ENCODE measurements around the gene MRPL4.
A peak's percentile ranks its signal among the peaks of the same experiment; 100 is the strongest.

Gene MRPL4

GRCh38 chr19:10259162-10259905, 7.3 kb downstream of the MRPL4 start:
- Histone ChIP-seq H3K27ac (ENCODE audit: low read depth in 2 of 2, low read length in 2 of 2) (no peak overlapping the region), H3K36me3 (ENCODE audit: control insufficient read depth in 2 of 2, insufficient read depth in 2 of 2, low read length in 2 of 2) (peaks cover 22 to 34% of the 10 kb centered on the region in 2 donors), H3K9ac (ENCODE audit: low read depth in 1 of 2, low read length in 2 of 2) (no peak overlapping the region)

DNA sequence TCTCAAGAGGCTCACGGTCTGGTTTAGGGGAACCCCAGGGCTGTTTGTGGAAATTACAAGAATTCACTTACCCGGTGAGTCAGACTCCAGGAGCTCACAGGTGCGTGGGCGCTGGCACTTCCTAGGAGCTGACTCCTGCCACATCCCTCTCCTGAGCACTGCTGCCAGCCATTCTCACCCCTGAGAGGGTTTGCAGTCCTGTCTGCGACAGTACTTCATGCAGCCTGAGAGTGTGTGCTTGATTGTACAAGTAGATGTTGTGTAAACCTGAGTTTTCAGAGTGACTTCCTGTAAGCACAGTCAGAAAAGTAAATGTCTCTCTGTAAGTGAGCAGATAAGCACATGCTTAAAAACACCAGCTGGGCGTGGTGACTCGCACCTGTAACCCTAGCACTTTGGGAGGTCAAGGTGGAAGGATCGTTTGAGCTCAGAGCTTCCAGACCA, 8.1 kb downstream of the MRPL4 start:
- Histone ChIP-seq H3K36me3 (ENCODE audit: control insufficient read depth in 2 of 2, insufficient read depth in 2 of 2, low read length in 2 of 2) (peaks cover 19 to 27% of the 10 kb centered on the region in 2 donors), H3K9ac (ENCODE audit: low read depth in 1 of 2, low read length in 2 of 2) (no peak overlapping the region), H3K27ac (ENCODE audit: low read depth in 2 of 2, low read length in 2 of 2) (no peak overlapping the region), H3K4me3 (ENCODE audit: low read length in 2 of 2) (no peak overlapping the region), H3K27me3 (ENCODE audit: control insufficient read depth in 2 of 2, insufficient read depth in 2 of 2, low read length in 2 of 2) (no peaks in the 10 kb centered on the region), H3K4me1 (ENCODE audit: control insufficient read depth in 2 of 2, insufficient read depth in 2 of 2, low read length in 2 of 2) (peaks cover 8 to 14% of the 10 kb centered on the region in 2 donors), H3K9me3 (ENCODE audit: control insufficient read depth in 2 of 2, low read length in 2 of 2) (no peaks in the 10 kb centered on the region)

More at GRCh38 chr19:10259162-10259905, 7.3 kb downstream of the MRPL4 start:
- Histone ChIP-seq H3K4me3 (ENCODE audit: low read length in 2 of 2) (no peak overlapping the region), H3K4me1 (ENCODE audit: control insufficient read depth in 2 of 2, insufficient read depth in 2 of 2, low read length in 2 of 2) (peaks cover 8 to 14% of the 10 kb centered on the region in 2 donors), H3K9me3 (ENCODE audit: control insufficient read depth in 2 of 2, low read length in 2 of 2) (no peaks in the 10 kb centered on the region), H3K27me3 (ENCODE audit: control insufficient read depth in 2 of 2, insufficient read depth in 2 of 2, low read length in 2 of 2) (no peaks in the 10 kb centered on the region)

GRCh38 chr19:10262771-10263170, 10.8 kb downstream of the MRPL4 start:
- Histone ChIP-seq H3K4me1 (ENCODE audit: control insufficient read depth in 2 of 2, insufficient read depth in 2 of 2, low read length in 2 of 2) (peaks cover 8 to 14% of the 10 kb centered on the region in 2 donors), H3K27me3 (ENCODE audit: control insufficient read depth in 2 of 2, insufficient read depth in 2 of 2, low read length in 2 of 2) (no peaks in the 10 kb centered on the region), H3K9ac (ENCODE audit: low read depth in 1 of 2, low read length in 2 of 2) (no peak overlapping the region), H3K27ac (ENCODE audit: low read depth in 2 of 2, low read length in 2 of 2) (no peak overlapping the region), H3K4me3 (ENCODE audit: low read length in 2 of 2) (no peak overlapping the region), H3K9me3 (ENCODE audit: control insufficient read depth in 2 of 2, low read length in 2 of 2) (no peaks in the 10 kb centered on the region), H3K36me3 (ENCODE audit: control insufficient read depth in 2 of 2, insufficient read depth in 2 of 2, low read length in 2 of 2) (peaks cover 6 to 8% of the 10 kb centered on the region in 2 donors)

- H3K4me1 ChIP-seq (ENCODE audit: control insufficient read depth in 2 of 2, insufficient read depth in 2 of 2, low read length in 2 of 2): peaks cover 14 to 19% of the 10 kb centered on the region in 2 donors
- H3K9me3 ChIP-seq (ENCODE audit: control insufficient read depth in 2 of 2, low read length in 2 of 2): no peaks in the 10 kb centered on the region
- H3K4me3 ChIP-seq (ENCODE audit: low read length in 2 of 2): no peak overlapping the region
- H3K27me3 ChIP-seq (ENCODE audit: control insufficient read depth in 2 of 2, insufficient read depth in 2 of 2, low read length in 2 of 2): peaks cover 4 to 9% of the 10 kb centered on the region in 2 donors
- H3K36me3 ChIP-seq (ENCODE audit: control insufficient read depth in 2 of 2, insufficient read depth in 2 of 2, low read length in 2 of 2): no peaks in the 10 kb centered on the region
- H3K9ac ChIP-seq (ENCODE audit: low read depth in 1 of 2, low read length in 2 of 2): no peak overlapping the region
- no peak overlapping the region for H3K27ac ChIP-seq (ENCODE audit: low read depth in 2 of 2, low read length in 2 of 2)
Observed at GRCh38 chr19:10266706-10267105, 14.7 kb downstream of the MRPL4 start.

- Histone ChIP-seq H3K27me3 (ENCODE audit: control insufficient read depth in 2 of 2, insufficient read depth in 2 of 2, low read length in 2 of 2) (peaks cover 5 to 11% of the 10 kb centered on the region in 2 donors), H3K4me1 (ENCODE audit: control insufficient read depth in 2 of 2, insufficient read depth in 2 of 2, low read length in 2 of 2) (peaks cover 14 to 19% of the 10 kb centered on the region in 2 donors), H3K4me3 (ENCODE audit: low read length in 2 of 2) (no peak overlapping the region), H3K9me3 (ENCODE audit: control insufficient read depth in 2 of 2, low read length in 2 of 2) (no peaks in the 10 kb centered on the region), H3K36me3 (ENCODE audit: control insufficient read depth in 2 of 2, insufficient read depth in 2 of 2, low read length in 2 of 2) (no peaks in the 10 kb centered on the region), H3K9ac (ENCODE audit: low read depth in 1 of 2, low read length in 2 of 2) (no peak overlapping the region), H3K27ac (ENCODE audit: low read depth in 2 of 2, low read length in 2 of 2) (no peak overlapping the region)
Observed at GRCh38 chr19:10268071-10268470, 16.1 kb downstream of the MRPL4 start.

DNA sequence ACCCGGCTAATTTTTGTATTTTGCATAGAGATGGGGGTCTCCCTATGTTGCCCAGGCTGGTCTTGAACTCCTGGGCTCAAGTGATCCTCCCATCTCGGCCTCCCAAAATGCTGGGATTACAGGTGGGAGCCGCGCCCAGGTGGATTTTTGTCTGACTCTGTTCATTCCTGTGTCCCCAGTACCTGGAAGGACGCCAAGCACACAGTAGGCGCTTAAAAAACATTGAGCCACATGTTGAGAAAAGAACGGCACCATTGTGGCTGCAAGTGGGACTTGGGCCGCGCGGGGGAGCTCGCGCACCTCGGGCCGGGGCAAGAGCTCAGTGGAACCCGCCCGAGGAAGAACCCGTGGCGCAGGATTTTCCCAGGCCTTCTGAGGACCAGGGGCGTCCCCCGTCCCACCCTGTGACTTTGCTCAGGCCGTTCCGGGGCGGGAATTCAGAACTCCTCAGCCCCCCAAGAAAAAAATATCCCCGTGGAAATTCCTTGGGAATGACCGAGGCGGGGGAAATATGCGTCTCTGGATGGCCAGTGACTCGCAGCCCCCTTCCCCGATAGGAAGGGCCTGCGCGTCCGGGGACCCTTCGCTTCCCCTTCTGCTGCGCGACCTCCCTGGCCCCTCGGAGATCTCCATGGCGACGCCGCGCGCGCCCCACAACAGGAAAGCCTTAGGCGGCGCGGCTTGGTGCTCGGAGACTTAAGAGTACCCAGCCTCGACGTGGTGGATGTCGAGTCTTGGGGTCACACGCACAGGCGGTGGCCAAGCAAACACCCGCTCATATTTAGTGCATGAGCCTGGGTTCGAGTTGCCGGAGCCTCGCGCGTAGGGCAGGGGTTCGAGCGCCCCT, 17.5 kb downstream of the MRPL4 start:
- no peaks in the 10 kb centered on the region for H3K9me3 ChIP-seq (ENCODE audit: control insufficient read depth in 2 of 2, low read length in 2 of 2)
- peak overlapping the region; percentile 32 to 66 for H3K9ac ChIP-seq (ENCODE audit: low read depth in 1 of 2, low read length in 2 of 2)
- peaks cover 14 to 21% of the 10 kb centered on the region in 2 donors for H3K4me1 ChIP-seq (ENCODE audit: control insufficient read depth in 2 of 2, insufficient read depth in 2 of 2, low read length in 2 of 2)
- peak overlapping the region; percentile 56 to 73 for H3K4me3 ChIP-seq (ENCODE audit: low read length in 2 of 2)
- peaks cover 5 to 11% of the 10 kb centered on the region in 2 donors for H3K27me3 ChIP-seq (ENCODE audit: control insufficient read depth in 2 of 2, insufficient read depth in 2 of 2, low read length in 2 of 2)
- peak overlapping the region; percentile 77 to 88 for H3K27ac ChIP-seq (ENCODE audit: low read depth in 2 of 2, low read length in 2 of 2)
- peaks cover 0 to 1% of the 10 kb centered on the region in 2 donors for H3K36me3 ChIP-seq (ENCODE audit: control insufficient read depth in 2 of 2, insufficient read depth in 2 of 2, low read length in 2 of 2)

- H3K4me3 ChIP-seq (ENCODE audit: low read length in 2 of 2): peak overlapping the region; percentile 56 to 73
- H3K4me1 ChIP-seq (ENCODE audit: control insufficient read depth in 2 of 2, insufficient read depth in 2 of 2, low read length in 2 of 2): peaks cover 14 to 24% of the 10 kb centered on the region in 2 donors
- peak overlapping the region; percentile 66 to 70 for H3K9ac ChIP-seq (ENCODE audit: low read depth in 1 of 2, low read length in 2 of 2)
Observed at GRCh38 chr19:10270180-10270615, 18.2 kb downstream of the MRPL4 start.

DNA sequence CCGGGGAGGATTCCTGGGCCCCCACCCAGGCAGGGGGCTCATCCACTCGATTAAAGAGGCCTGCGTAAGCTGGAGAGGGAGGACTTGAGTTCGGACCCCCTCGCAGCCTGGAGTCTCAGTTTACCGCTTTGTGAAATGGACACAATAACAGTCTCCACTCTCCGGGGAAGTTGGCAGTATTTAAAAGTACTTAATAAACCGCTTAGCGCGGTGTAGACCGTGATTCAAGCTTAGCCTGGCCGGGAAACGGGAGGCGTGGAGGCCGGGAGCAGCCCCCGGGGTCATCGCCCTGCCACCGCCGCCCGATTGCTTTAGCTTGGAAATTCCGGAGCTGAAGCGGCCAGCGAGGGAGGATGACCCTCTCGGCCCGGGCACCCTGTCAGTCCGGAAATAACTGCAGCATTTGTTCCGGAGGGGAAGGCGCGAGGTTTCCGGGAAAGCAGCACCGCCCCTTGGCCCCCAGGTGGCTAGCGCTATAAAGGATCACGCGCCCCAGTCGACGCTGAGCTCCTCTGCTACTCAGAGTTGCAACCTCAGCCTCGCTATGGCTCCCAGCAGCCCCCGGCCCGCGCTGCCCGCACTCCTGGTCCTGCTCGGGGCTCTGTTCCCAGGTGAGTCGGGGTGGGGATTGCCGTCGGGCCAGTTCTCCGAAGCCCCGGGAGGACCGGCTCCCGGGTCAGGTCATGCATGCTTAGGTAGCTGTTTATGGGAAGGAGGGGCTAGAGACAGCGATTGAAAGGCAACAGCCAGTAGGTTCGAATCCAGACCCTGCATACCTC, 18.8 kb downstream of the MRPL4 start, which contains the start of gene ICAM1:
Gene ICAM1 (plus strand): TSS at position 505 of the 779 bp plus-strand sequence. CDS start 40 bp downstream, at position 545.
- Histone ChIP-seq H3K9me3 (ENCODE audit: control insufficient read depth in 2 of 2, low read length in 2 of 2) (no peaks in the 10 kb centered on the region), H3K27me3 (ENCODE audit: control insufficient read depth in 2 of 2, insufficient read depth in 2 of 2, low read length in 2 of 2) (peaks cover 5 to 11% of the 10 kb centered on the region in 2 donors), H3K36me3 (ENCODE audit: control insufficient read depth in 2 of 2, insufficient read depth in 2 of 2, low read length in 2 of 2) (peaks cover 0 to 9% of the 10 kb centered on the region in 2 donors), H3K4me1 (ENCODE audit: control insufficient read depth in 2 of 2, insufficient read depth in 2 of 2, low read length in 2 of 2) (peaks cover 14 to 26% of the 10 kb centered on the region in 2 donors), H3K9ac (ENCODE audit: low read depth in 1 of 2, low read length in 2 of 2) (peak within 1 kb of the TSS; percentile 66 to 70), H3K4me3 (ENCODE audit: low read length in 2 of 2) (peak within 1 kb of the TSS; percentile 56 to 73), H3K27ac (ENCODE audit: low read depth in 2 of 2, low read length in 2 of 2) (peak within 1 kb of the TSS; percentile 77 to 88)

More at GRCh38 chr19:10270180-10270615, 18.2 kb downstream of the MRPL4 start:
- Histone ChIP-seq H3K27ac (ENCODE audit: low read depth in 2 of 2, low read length in 2 of 2) (peak overlapping the region; percentile 77 to 88), H3K36me3 (ENCODE audit: control insufficient read depth in 2 of 2, insufficient read depth in 2 of 2, low read length in 2 of 2) (peaks cover 0 to 7% of the 10 kb centered on the region in 2 donors), H3K9me3 (ENCODE audit: control insufficient read depth in 2 of 2, low read length in 2 of 2) (no peaks in the 10 kb centered on the region), H3K27me3 (ENCODE audit: control insufficient read depth in 2 of 2, insufficient read depth in 2 of 2, low read length in 2 of 2) (peaks cover 5 to 11% of the 10 kb centered on the region in 2 donors)

DNA sequence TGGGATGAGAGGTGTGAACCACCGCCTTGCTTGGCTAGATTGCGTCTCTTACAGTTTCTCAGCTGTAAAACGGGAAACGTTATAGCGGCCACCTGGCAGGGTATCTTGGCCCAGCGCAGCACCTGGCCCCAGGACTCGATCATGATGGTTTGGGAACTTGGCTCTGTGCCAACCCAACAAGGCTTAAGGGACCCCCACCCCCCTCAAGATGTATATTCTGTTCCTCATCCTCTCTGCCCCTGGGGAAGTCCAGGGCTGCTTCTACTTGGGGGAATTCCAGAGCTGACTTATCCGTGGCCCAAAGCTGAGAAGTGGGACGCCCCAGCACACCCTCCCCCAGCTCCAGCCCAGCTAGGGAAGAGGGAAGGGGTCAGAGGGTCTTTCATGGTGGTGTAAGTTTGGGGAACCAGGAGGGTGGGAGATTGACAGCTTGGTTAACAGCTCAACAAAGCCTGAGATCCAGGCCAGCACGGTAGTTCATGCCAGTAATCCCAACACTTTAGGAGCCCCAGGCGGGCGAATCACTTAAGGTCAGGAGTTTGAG, 19.6 kb downstream of the MRPL4 start:
- Histone ChIP-seq H3K27ac (ENCODE audit: low read depth in 2 of 2, low read length in 2 of 2) (peak overlapping the region; percentile 22 to 88), H3K4me1 (ENCODE audit: control insufficient read depth in 2 of 2, insufficient read depth in 2 of 2, low read length in 2 of 2) (peaks cover 14 to 26% of the 10 kb centered on the region in 2 donors), H3K9ac (ENCODE audit: low read depth in 1 of 2, low read length in 2 of 2) (peak overlapping the region in 1 of 2 donors; percentile 63), H3K9me3 (ENCODE audit: control insufficient read depth in 2 of 2, low read length in 2 of 2) (no peaks in the 10 kb centered on the region), H3K36me3 (ENCODE audit: control insufficient read depth in 2 of 2, insufficient read depth in 2 of 2, low read length in 2 of 2) (peaks cover 0 to 9% of the 10 kb centered on the region in 2 donors), H3K27me3 (ENCODE audit: control insufficient read depth in 2 of 2, insufficient read depth in 2 of 2, low read length in 2 of 2) (peaks cover 5 to 11% of the 10 kb centered on the region in 2 donors), H3K4me3 (ENCODE audit: low read length in 2 of 2) (peak overlapping the region; percentile 50 to 73)

All from mucosa of rectum (tissue), 2 donors.